ENCODE results near the gene SGCA.

DNA sequence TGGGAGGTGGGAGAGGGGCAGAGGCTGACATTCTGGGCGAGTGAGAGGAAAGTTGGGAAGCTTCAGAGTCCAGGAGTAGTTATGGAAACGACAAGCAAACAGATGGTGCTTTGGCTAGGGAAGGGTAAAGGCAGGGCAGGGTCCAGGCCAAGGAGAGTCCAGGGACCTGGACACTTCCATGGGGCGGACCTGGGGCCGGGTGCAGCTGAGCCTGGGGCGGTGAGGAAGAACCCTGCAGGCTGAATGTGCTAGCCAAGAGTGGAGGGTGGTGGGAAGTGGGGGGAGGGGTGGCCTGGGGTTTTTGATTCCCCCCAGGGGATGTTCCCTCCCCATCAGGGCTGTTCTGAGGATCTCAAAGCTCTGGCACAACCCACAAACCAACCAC, 18.0 kb upstream of the SGCA start:
- TF ChIP-seq POLR2A (IDR thresholded peaks at IDR 0.05) (no peak), CTCF (IDR thresholded peaks at IDR 0.05) (no peak)

Measured in esophagus squamous epithelium (tissue), 4 donors.